ENCODE data around the gene WDR7.

WDR7 gene

DNA sequence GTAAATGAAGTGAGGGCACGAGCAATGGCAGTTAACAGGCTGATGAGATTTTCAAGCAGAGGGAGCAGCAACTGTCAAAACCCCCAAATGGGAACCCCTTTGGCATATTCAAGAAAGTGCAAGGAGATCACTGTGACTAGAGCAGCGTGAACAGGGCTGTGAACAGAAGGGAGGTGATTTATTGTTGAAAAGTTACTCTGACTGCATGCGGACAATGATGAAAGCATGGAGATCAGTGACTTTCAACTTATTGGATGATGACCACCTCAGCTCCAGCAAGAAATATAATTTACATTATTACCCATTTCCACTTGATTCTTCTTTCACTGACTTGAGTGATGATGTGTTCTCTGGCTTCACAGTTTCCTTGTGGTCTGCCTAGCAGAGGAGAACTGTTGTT is 308.0 kb downstream of the WDR7 start:
- H3K4me1 ChIP-seq (ENCODE audit: control insufficient read depth, insufficient read depth, low read length): peaks cover 13% of the 10 kb centered on the region
- H3K4me3 ChIP-seq (ENCODE audit: low read depth, low read length): no peak overlapping the region
- no peak overlapping the region for H3K27ac ChIP-seq (ENCODE audit: low read depth, low read length)
- no peaks in the 10 kb centered on the region for H3K27me3 ChIP-seq (ENCODE audit: control insufficient read depth, insufficient read depth, low read length)
- H3K36me3 ChIP-seq (ENCODE audit: control insufficient read depth, insufficient read depth, low read length): no peaks in the 10 kb centered on the region
- no peaks in the 10 kb centered on the region for H3K9me3 ChIP-seq (ENCODE audit: control insufficient read depth, insufficient read depth, low read length)
- no peak overlapping the region for H3K9ac ChIP-seq (ENCODE audit: low read depth, low read length)

DNA sequence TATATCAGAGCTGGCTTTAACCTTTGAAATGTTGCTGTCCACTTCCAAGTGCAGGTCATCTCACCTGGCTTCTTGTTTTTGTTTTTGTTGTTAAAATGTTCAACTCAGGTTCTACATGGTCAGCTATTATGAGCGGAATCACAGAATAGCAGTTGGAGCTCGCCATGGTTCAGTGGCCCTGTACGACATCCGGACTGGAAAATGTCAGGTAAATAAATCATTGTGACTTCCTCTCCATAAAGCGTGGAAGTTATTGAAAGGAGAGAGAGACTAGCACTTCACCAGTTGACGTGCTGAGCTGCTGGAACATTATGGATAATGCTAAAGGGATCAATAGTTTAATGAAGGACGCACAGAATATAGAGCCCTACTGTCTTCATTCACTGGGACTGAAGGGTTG is 311.2 kb downstream of the WDR7 start:
- Histone ChIP-seq H3K9me3 (ENCODE audit: control insufficient read depth, insufficient read depth, low read length) (no peaks in the 10 kb centered on the region), H3K27ac (ENCODE audit: low read depth, low read length) (no peak overlapping the region), H3K36me3 (ENCODE audit: control insufficient read depth, insufficient read depth, low read length) (no peaks in the 10 kb centered on the region), H3K9ac (ENCODE audit: low read depth, low read length) (no peak overlapping the region), H3K27me3 (ENCODE audit: control insufficient read depth, insufficient read depth, low read length) (no peaks in the 10 kb centered on the region), H3K4me1 (ENCODE audit: control insufficient read depth, insufficient read depth, low read length) (peaks cover 21% of the 10 kb centered on the region), H3K4me3 (ENCODE audit: low read depth, low read length) (no peak overlapping the region)

DNA sequence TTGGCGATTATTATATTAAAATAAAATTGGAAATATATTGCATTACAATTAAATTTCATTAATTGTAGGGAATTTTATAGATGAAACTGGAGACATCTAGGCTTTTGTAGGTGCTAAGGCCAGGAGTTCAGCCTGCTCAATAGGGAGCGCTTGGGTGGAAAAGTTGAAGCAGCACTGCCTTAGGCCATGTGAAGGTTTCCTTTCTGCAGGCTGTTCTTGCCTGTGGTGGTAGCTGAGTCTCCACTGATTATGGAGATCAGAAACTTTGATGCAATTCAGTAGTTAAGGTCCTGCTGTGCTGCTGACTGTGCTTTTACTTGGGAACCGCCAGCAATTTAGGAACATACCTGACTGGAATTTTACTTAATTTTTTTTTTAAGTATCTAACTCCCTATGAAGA is 315.9 kb downstream of the WDR7 start:
- Histone ChIP-seq H3K27me3 (ENCODE audit: control insufficient read depth, insufficient read depth, low read length) (no peaks in the 10 kb centered on the region), H3K9me3 (ENCODE audit: control insufficient read depth, insufficient read depth, low read length) (no peaks in the 10 kb centered on the region), H3K4me1 (ENCODE audit: control insufficient read depth, insufficient read depth, low read length) (peaks cover 10% of the 10 kb centered on the region), H3K9ac (ENCODE audit: low read depth, low read length) (no peak overlapping the region), H3K27ac (ENCODE audit: low read depth, low read length) (no peak overlapping the region), H3K36me3 (ENCODE audit: control insufficient read depth, insufficient read depth, low read length) (no peaks in the 10 kb centered on the region), H3K4me3 (ENCODE audit: low read depth, low read length) (no peak overlapping the region)

DNA sequence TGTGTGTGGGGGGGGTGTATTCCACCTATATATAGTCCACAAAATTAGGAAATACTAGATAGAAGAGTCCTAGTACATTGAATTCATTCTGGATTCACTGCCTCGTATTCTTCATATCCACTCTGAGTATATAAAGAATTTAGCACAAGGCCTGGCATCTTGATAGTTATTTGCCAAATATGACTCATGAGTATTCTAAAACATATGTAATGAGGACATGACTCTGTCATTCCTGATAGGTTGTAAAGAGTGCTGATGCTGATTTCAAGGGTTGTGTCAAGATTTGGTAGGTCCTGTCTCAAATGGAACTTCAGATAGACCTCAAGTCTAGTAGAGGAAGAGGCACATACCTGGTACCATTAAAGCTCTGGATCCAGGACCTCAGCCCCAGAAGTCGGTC is 322.3 kb downstream of the WDR7 start:
- Histone ChIP-seq H3K27ac (ENCODE audit: low read depth, low read length) (no peak overlapping the region), H3K27me3 (ENCODE audit: control insufficient read depth, insufficient read depth, low read length) (no peaks in the 10 kb centered on the region), H3K9ac (ENCODE audit: low read depth, low read length) (no peak overlapping the region), H3K36me3 (ENCODE audit: control insufficient read depth, insufficient read depth, low read length) (no peaks in the 10 kb centered on the region), H3K9me3 (ENCODE audit: control insufficient read depth, insufficient read depth, low read length) (no peaks in the 10 kb centered on the region), H3K4me3 (ENCODE audit: low read depth, low read length) (no peak overlapping the region), H3K4me1 (ENCODE audit: control insufficient read depth, insufficient read depth, low read length) (peaks cover 3% of the 10 kb centered on the region; the same call in 1 of the 2 replicates)

DNA sequence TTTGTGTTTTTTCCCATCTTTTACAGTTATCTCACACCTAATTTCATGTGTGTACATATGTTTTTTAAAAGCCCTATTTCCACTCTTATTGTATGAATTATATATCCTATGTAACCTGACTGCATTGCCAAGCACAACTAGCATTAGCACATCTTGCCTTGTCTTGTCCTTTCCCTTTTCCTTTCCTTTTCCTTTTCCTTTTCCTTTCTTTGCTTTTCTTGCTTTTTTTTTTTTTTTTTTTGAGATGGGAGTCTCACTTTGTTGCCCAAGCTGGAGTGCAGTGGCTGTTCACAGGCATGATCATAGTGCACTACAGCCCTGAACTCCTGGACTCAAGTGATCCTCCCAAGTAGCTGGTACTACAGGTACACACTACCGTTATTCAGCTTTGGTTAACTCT is 323.0 kb downstream of the WDR7 start:
- H3K27ac ChIP-seq (ENCODE audit: low read depth, low read length): no peak overlapping the region
- no peaks in the 10 kb centered on the region for H3K36me3 ChIP-seq (ENCODE audit: control insufficient read depth, insufficient read depth, low read length)
- H3K9me3 ChIP-seq (ENCODE audit: control insufficient read depth, insufficient read depth, low read length): no peaks in the 10 kb centered on the region
- no peaks in the 10 kb centered on the region for H3K27me3 ChIP-seq (ENCODE audit: control insufficient read depth, insufficient read depth, low read length)
- no peak overlapping the region for H3K4me3 ChIP-seq (ENCODE audit: low read depth, low read length)
- peaks cover 3% of the 10 kb centered on the region; the same call in 1 of the 2 replicates for H3K4me1 ChIP-seq (ENCODE audit: control insufficient read depth, insufficient read depth, low read length)
- H3K9ac ChIP-seq (ENCODE audit: low read depth, low read length): no peak overlapping the region

DNA sequence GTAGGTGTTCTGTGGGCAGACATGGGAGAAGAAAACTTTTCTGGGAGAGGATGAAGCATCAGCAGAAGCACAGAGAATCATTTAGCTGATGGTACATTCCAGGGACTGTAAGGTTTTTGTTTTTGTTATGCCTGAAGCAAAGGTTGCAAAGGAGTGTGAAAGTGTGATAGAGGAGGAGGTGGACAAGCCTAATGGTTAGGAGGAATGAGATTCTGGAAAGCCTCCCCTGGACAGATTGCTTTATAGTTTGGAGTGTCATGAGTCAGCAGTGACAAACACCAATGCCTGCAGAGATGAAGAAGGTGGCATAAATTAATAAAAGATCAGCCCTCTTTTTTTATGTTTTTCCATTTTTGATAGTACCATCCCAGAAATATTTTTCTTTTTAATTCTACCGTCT is 324.1 kb downstream of the WDR7 start:
- no peaks in the 10 kb centered on the region for H3K9me3 ChIP-seq (ENCODE audit: control insufficient read depth, insufficient read depth, low read length)
- H3K4me1 ChIP-seq (ENCODE audit: control insufficient read depth, insufficient read depth, low read length): peaks cover 3% of the 10 kb centered on the region; the same call in 1 of the 2 replicates
- no peaks in the 10 kb centered on the region for H3K27me3 ChIP-seq (ENCODE audit: control insufficient read depth, insufficient read depth, low read length)
- no peak overlapping the region for H3K9ac ChIP-seq (ENCODE audit: low read depth, low read length)
- H3K4me3 ChIP-seq (ENCODE audit: low read depth, low read length): no peak overlapping the region
- H3K27ac ChIP-seq (ENCODE audit: low read depth, low read length): no peak overlapping the region
- no peaks in the 10 kb centered on the region for H3K36me3 ChIP-seq (ENCODE audit: control insufficient read depth, insufficient read depth, low read length)

DNA sequence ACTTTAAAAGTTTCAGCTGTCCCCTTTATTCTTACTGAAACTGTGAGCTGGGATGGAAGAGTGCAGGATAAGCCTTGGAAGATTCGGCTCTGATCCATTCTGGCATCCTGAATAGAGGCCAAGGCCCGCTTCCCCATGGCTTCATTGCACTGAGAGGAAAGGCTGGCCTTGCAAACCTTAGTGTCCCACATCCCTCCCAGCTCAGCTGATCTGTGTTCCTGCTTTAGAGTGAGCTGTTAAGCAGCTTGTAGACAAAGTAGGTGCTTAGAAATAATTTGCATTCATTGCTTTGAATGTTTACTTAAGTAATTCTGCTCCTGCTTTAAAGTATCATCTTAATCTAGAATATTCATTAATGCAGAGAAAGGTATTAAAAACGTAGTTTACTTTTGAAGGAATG is 326.1 kb downstream of the WDR7 start:
- no peak overlapping the region for H3K4me3 ChIP-seq (ENCODE audit: low read depth, low read length)
- H3K4me1 ChIP-seq (ENCODE audit: control insufficient read depth, insufficient read depth, low read length): peaks cover 3% of the 10 kb centered on the region; the same call in 1 of the 2 replicates
- no peaks in the 10 kb centered on the region for H3K27me3 ChIP-seq (ENCODE audit: control insufficient read depth, insufficient read depth, low read length)
- no peak overlapping the region for H3K27ac ChIP-seq (ENCODE audit: low read depth, low read length)
- no peak overlapping the region for H3K9ac ChIP-seq (ENCODE audit: low read depth, low read length)
- H3K36me3 ChIP-seq (ENCODE audit: control insufficient read depth, insufficient read depth, low read length): no peaks in the 10 kb centered on the region
- H3K9me3 ChIP-seq (ENCODE audit: control insufficient read depth, insufficient read depth, low read length): no peaks in the 10 kb centered on the region

DNA sequence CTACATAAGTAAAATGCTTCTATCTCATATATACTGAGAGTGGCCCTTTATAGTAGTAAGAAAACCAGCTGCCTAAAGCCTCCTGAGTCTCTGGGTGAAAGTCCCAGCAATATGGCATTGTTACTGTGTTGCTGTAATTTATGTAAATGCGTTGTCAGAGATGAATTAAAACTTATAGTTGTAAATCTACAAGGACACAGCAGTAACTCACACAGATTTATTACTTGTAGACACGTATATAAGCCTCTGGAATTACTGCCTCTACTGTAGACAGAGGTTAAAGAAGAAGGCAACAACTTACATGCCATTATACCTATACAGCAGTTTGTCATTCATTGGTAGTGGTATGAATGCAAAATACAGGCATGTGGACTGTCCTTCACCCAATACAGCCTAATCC is 326.6 kb downstream of the WDR7 start:
- Histone ChIP-seq H3K9me3 (ENCODE audit: control insufficient read depth, insufficient read depth, low read length) (no peaks in the 10 kb centered on the region), H3K27ac (ENCODE audit: low read depth, low read length) (no peak overlapping the region), H3K27me3 (ENCODE audit: control insufficient read depth, insufficient read depth, low read length) (no peaks in the 10 kb centered on the region), H3K4me3 (ENCODE audit: low read depth, low read length) (no peak overlapping the region), H3K4me1 (ENCODE audit: control insufficient read depth, insufficient read depth, low read length) (peaks cover 3% of the 10 kb centered on the region; the same call in 1 of the 2 replicates), H3K36me3 (ENCODE audit: control insufficient read depth, insufficient read depth, low read length) (no peaks in the 10 kb centered on the region), H3K9ac (ENCODE audit: low read depth, low read length) (no peak overlapping the region)

DNA sequence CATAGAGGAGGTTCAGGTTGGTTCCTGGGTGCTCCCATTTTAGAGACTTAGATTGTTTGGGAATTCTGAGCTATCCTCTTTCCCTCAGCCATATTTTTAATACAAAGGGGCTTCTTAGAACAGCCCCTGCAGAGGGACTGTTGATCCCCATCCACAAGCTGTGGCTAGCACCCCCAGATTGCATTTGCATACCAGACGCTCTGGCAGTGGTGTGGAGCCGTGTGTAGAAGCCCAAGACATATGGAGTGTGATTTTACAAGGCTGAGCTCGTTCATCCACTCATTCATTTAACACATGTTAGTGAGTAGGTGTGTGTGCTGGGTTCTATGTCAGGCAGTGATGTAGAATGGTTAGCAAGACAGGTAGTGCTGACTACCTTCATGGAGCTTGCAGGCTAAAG is 329.0 kb downstream of the WDR7 start:
- H3K27me3 ChIP-seq (ENCODE audit: control insufficient read depth, insufficient read depth, low read length): no peaks in the 10 kb centered on the region
- H3K36me3 ChIP-seq (ENCODE audit: control insufficient read depth, insufficient read depth, low read length): no peaks in the 10 kb centered on the region
- H3K27ac ChIP-seq (ENCODE audit: low read depth, low read length): no peak overlapping the region
- H3K9me3 ChIP-seq (ENCODE audit: control insufficient read depth, insufficient read depth, low read length): no peaks in the 10 kb centered on the region
- H3K9ac ChIP-seq (ENCODE audit: low read depth, low read length): no peak overlapping the region
- H3K4me3 ChIP-seq (ENCODE audit: low read depth, low read length): no peak overlapping the region
- H3K4me1 ChIP-seq (ENCODE audit: control insufficient read depth, insufficient read depth, low read length): peaks cover 3% of the 10 kb centered on the region; the same call in 1 of the 2 replicates

DNA sequence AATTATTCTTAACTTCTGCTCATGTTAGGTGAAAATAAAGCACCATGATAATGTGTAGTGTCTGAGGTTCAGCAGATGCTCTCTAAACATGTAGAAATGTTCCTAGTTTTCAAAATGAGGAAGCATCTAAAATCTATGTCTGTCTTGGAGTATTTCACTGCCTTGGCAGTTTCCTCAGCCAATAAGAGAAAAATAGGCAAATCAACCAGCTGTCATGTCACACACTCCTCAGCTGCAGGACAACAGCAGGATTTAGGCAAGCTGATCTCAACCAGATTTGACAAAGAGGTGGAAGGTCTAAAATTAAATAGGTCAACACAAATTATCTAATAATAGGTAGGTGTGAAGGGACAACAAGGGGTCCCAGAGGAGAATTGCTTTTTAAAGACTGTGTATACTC is 331.6 kb downstream of the WDR7 start:
- Histone ChIP-seq H3K9me3 (ENCODE audit: control insufficient read depth, insufficient read depth, low read length) (no peaks in the 10 kb centered on the region), H3K4me1 (ENCODE audit: control insufficient read depth, insufficient read depth, low read length) (peaks cover 23% of the 10 kb centered on the region), H3K36me3 (ENCODE audit: control insufficient read depth, insufficient read depth, low read length) (no peaks in the 10 kb centered on the region), H3K4me3 (ENCODE audit: low read depth, low read length) (no peak overlapping the region), H3K27me3 (ENCODE audit: control insufficient read depth, insufficient read depth, low read length) (no peaks in the 10 kb centered on the region), H3K27ac (ENCODE audit: low read depth, low read length) (no peak overlapping the region), H3K9ac (ENCODE audit: low read depth, low read length) (no peak overlapping the region)

DNA sequence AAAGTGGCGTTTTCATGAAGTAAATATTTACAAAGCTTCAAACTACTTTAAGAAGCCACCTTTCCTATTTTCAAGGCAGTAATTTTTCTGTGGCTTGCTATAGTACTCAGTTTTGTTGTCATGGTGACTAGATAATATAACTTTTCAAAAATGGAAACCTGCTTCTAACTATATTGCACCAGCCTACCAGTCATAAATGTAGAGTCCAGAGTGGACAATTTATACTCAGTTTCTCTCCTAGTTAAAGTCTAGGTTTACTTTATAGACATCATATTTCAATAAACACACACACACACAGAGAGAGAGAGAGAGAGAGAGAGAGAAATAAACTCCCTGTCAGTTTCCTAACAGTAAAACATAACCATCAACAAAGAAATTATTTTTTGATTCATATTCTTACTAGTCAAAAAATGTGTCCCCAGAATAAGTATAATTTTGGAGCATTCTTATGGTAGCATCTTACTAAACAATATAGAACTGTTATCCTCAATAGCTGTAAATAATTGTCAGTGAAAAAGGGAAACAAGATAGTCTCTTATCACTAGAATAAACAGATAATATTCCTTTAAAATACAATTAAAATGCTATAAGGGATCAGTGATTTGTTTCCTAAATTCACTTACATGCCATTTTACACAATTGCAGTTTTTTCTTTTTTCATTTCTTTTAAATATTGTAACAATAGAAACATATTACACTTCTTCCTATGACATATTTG is 332.3 kb downstream of the WDR7 start:
- Histone ChIP-seq H3K36me3 (ENCODE audit: control insufficient read depth, insufficient read depth, low read length) (no peaks in the 10 kb centered on the region), H3K27ac (ENCODE audit: low read depth, low read length) (no peak overlapping the region), H3K9ac (ENCODE audit: low read depth, low read length) (no peak overlapping the region), H3K9me3 (ENCODE audit: control insufficient read depth, insufficient read depth, low read length) (no peaks in the 10 kb centered on the region), H3K4me1 (ENCODE audit: control insufficient read depth, insufficient read depth, low read length) (peaks cover 23% of the 10 kb centered on the region), H3K4me3 (ENCODE audit: low read depth, low read length) (no peak overlapping the region), H3K27me3 (ENCODE audit: control insufficient read depth, insufficient read depth, low read length) (no peaks in the 10 kb centered on the region)

Data from HUES48 (cell line).